Neural progenitor cell (in vitro differentiated cells): Measurements from ENCODE around the gene MARK4.

Source experiments
- EZH2phosphoT487 ChIP-seq: fragments of 200-600 bp; sonication (generic); IDR thresholded peaks from 2 replicates; pipeline ENCODE4 v1.6.1; 2017; ENCODE audit warnings: antibody characterized with exemption
- TF ChIP-seq, protein P1 (sequence below): fragments of 200-600 bp; sonication (generic); IDR thresholded peaks from 2 replicates; pipeline ENCODE4 v1.5.1; 2017; ENCODE audit warnings: antibody characterized with exemption, mild to moderate bottlenecking

DNA sequence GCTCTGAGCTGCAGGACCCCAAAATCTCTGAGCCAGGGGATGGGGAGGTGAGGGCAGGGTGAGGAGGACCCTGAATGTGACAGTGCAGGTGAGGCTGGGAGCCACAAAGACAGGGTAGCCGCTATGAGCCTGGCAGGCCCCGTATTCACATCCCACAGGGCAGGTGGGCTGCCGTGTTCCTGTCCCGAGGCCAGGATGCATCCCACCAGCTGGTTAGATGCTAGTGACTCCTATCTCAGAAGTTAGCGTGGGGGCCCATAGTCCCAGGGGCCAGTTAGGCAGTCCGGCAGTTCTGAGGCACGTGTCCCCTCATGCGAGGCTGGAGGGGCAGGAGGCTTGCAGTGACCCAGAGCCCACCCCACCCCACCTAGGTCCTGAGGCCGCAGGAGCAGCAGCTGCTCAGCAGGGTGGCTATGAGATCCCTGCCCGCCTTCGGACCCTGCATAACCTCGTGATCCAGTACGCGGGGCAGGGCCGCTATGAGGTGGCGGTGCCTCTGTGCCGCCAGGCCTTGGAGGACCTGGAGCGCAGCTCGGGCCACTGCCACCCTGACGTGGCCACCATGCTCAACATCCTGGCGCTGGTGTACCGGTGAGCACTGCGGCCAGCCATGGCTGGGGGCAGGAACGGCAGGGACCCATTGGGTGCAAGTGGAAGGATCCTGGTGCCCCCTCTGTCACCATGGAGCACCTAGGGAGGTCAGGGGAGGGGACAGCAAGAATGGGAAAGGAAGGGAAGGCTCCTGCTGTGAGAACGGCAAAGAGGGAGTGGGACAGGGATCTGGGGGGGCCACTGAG lies 96.7 kb downstream of the MARK4 start:
- TF ChIP-seq, protein P1, sequence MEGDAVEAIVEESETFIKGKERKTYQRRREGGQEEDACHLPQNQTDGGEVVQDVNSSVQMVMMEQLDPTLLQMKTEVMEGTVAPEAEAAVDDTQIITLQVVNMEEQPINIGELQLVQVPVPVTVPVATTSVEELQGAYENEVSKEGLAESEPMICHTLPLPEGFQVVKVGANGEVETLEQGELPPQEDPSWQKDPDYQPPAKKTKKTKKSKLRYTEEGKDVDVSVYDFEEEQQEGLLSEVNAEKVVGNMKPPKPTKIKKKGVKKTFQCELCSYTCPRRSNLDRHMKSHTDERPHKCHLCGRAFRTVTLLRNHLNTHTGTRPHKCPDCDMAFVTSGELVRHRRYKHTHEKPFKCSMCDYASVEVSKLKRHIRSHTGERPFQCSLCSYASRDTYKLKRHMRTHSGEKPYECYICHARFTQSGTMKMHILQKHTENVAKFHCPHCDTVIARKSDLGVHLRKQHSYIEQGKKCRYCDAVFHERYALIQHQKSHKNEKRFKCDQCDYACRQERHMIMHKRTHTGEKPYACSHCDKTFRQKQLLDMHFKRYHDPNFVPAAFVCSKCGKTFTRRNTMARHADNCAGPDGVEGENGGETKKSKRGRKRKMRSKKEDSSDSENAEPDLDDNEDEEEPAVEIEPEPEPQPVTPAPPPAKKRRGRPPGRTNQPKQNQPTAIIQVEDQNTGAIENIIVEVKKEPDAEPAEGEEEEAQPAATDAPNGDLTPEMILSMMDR: no peak
- TF ChIP-seq EZH2phosphoT487: no peak
